Skeletal muscle tissue (tissue), 4 donors: ENCODE data around the gene MAGI2. TPM values are rescaled to one million over a fixed set of nuclear protein-coding genes. Genes with fewer than 3 reads are reported as not detected.

Source experiments
- H3K27ac ChIP-seq: one replicate; pipeline ENCODE4 v1.7.0; 2013; ENCODE audit warnings: mild to moderate bottlenecking, low read depth, low read length, inconsistent platforms
- H3K27me3 ChIP-seq, 3 donors: one replicate each; pipeline ENCODE4 v1.7.0; 2013; ENCODE audit warnings: low read length in 3 of 3; ENCODE audit not compliant: control insufficient read depth in 3 of 3, insufficient read depth in 3 of 3
- H3K36me3 ChIP-seq, 3 donors: one replicate each; pipeline ENCODE4 v1.7.0; 2013; ENCODE audit warnings: low read length in 3 of 3; ENCODE audit not compliant: control insufficient read depth in 3 of 3, insufficient read depth in 3 of 3
- H3K4me1 ChIP-seq, 3 donors: one replicate each; pipeline ENCODE4 v1.7.0; 2013; ENCODE audit warnings: low read length in 3 of 3, mild to moderate bottlenecking in 3 of 3; ENCODE audit not compliant: control insufficient read depth in 3 of 3, insufficient read depth in 3 of 3
- H3K4me3 ChIP-seq, 3 donors: one replicate each; pipeline ENCODE4 v1.7.0; 2013; ENCODE audit warnings: low read length in 3 of 3
- H3K9ac ChIP-seq, 3 donors: one replicate each; pipeline ENCODE4 v1.7.0; 2013; ENCODE audit warnings: low read length in 3 of 3, mild to moderate bottlenecking in 3 of 3, moderate library complexity in 2 of 3, low read depth in 1 of 3
- H3K9me3 ChIP-seq, 3 donors: one replicate each; pipeline ENCODE4 v1.7.0; 2013; ENCODE audit warnings: low read length in 3 of 3; ENCODE audit not compliant: control insufficient read depth in 3 of 3
- total RNA-seq: library from RNA; depleted of rRNA; stranded (reverse); fragments of >200 nt; gene quantifications from one replicate; pipeline ENCODE4 v1.2.3, GENCODE V29; 2014
- donor health status: Osteomylitis.

Gene MAGI2
- total RNA-seq, 1 donor from 2014 or later = 4.2 TPM

- Histone ChIP-seq H3K27ac (no peak overlapping the region), H3K9me3 (no peaks in the 10 kb centered on the region), H3K4me1 (no peaks in the 10 kb centered on the region), H3K36me3 (no peaks in the 10 kb centered on the region), H3K9ac (no peak overlapping the region), H3K27me3 (no peaks in the 10 kb centered on the region), H3K4me3 (no peak overlapping the region)
These were observed 1373.2 kb downstream of the MAGI2 start for GRCh38 chr7:78080241-78080640.

- no peaks in the 10 kb centered on the region for H3K27me3 ChIP-seq
- no peaks in the 10 kb centered on the region for H3K4me1 ChIP-seq
- H3K9me3 ChIP-seq = no peaks in the 10 kb centered on the region
- no peak overlapping the region for H3K9ac ChIP-seq
- H3K27ac ChIP-seq = no peak overlapping the region
- H3K36me3 ChIP-seq = no peaks in the 10 kb centered on the region
- no peak overlapping the region for H3K4me3 ChIP-seq
These were observed 1378.8 kb downstream of the MAGI2 start for GRCh38 chr7:78074713-78075112.

- Histone ChIP-seq H3K36me3 (no peaks in the 10 kb centered on the region), H3K9ac (no peak overlapping the region)
These were observed 1379.7 kb downstream of the MAGI2 start for GRCh38 chr7:78073609-78074382.

GRCh38 chr7:78072201-78072590 is 1381.3 kb downstream of the MAGI2 start:
- H3K27ac ChIP-seq = no peak overlapping the region
- H3K27me3 ChIP-seq = no peaks in the 10 kb centered on the region
- no peak overlapping the region for H3K4me3 ChIP-seq
- H3K9ac ChIP-seq = no peak overlapping the region
- H3K9me3 ChIP-seq = no peaks in the 10 kb centered on the region
- no peaks in the 10 kb centered on the region for H3K4me1 ChIP-seq
- no peaks in the 10 kb centered on the region for H3K36me3 ChIP-seq

More at GRCh38 chr7:78073609-78074382, 1379.7 kb downstream of the MAGI2 start:
- H3K4me3 ChIP-seq = no peak overlapping the region
- H3K27me3 ChIP-seq = no peaks in the 10 kb centered on the region
- H3K27ac ChIP-seq = no peak overlapping the region
- H3K4me1 ChIP-seq = no peaks in the 10 kb centered on the region
- H3K9me3 ChIP-seq = no peaks in the 10 kb centered on the region

GRCh38 chr7:78071491-78072200 is 1381.8 kb downstream of the MAGI2 start:
- Histone ChIP-seq H3K4me1 (no peaks in the 10 kb centered on the region), H3K27ac (no peak overlapping the region), H3K27me3 (no peaks in the 10 kb centered on the region), H3K9me3 (no peaks in the 10 kb centered on the region), H3K9ac (no peak overlapping the region), H3K36me3 (no peaks in the 10 kb centered on the region), H3K4me3 (no peak overlapping the region)

DNA sequence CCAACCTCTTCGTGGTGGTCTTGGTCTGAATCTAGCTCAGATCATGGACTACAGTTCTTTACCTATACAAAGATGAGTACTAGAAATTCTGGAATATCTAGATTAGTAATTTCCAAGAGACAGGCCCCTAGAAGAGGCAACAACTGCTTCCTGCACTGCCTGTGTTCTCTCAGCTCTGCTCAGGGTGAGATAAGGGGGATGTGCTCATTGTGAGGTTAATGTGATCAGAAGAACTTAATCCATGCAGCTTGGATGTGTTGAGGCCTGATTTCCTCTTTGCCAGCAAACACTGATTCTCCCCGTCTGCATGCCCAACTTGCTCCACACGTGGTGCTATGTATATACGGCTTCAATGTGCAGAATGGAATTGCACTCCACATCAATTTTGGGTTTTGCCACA is 1386.9 kb downstream of the MAGI2 start:
- Histone ChIP-seq H3K27me3 (no peaks in the 10 kb centered on the region), H3K36me3 (no peaks in the 10 kb centered on the region), H3K27ac (no peak overlapping the region), H3K4me1 (no peaks in the 10 kb centered on the region), H3K9me3 (no peaks in the 10 kb centered on the region), H3K9ac (no peak overlapping the region), H3K4me3 (no peak overlapping the region)

DNA sequence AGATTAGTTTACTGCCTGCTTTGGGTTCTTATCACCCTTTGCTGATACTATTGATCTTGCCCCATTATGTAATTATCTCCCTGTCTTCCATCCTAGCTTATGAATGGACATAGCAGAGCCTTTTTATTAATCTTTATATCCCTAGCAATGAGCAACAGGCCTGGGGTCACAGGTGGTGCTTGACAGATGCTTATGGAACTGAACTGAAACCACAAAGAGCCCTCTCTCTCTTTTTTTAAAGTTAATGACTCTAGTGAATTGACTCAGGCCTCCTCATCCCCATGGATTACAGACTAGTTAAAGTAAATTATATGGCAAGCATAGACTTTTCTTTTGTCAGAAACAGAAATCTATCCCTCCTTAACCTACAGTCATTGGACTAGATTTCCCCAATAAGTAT is 1389.7 kb downstream of the MAGI2 start:
- no peaks in the 10 kb centered on the region for H3K9me3 ChIP-seq
- H3K9ac ChIP-seq = no peak overlapping the region
- no peaks in the 10 kb centered on the region for H3K27me3 ChIP-seq
- no peak overlapping the region for H3K4me3 ChIP-seq
- no peak overlapping the region for H3K27ac ChIP-seq
- no peaks in the 10 kb centered on the region for H3K36me3 ChIP-seq
- H3K4me1 ChIP-seq = no peaks in the 10 kb centered on the region

DNA sequence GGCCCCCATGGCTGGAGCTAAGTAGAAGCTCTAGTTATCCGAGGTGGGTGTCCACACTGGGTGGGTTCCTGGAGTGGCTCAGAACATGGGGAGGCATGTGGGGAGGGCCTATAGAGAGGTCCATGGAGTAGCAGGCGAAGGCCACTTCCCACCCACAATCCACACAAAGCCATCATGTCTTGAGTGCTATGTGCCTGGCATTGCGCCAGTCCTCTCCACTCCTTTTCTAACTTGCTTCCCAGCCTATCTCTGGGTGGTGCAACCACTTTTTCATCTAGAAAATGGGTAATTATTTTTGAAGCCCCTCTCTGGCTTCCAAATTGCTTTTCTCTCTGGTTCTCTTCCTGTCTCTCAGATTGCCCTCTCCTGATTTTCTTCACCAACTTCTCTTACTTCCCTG is 1391.3 kb downstream of the MAGI2 start:
- Histone ChIP-seq H3K9me3 (no peaks in the 10 kb centered on the region), H3K9ac (no peak overlapping the region), H3K4me1 (no peaks in the 10 kb centered on the region), H3K4me3 (no peak overlapping the region), H3K36me3 (no peaks in the 10 kb centered on the region), H3K27ac (no peak overlapping the region), H3K27me3 (no peaks in the 10 kb centered on the region)

- Histone ChIP-seq H3K36me3 (no peaks in the 10 kb centered on the region), H3K4me1 (no peaks in the 10 kb centered on the region), H3K27ac (no peak overlapping the region), H3K4me3 (no peak overlapping the region), H3K9ac (no peak overlapping the region), H3K9me3 (no peaks in the 10 kb centered on the region), H3K27me3 (no peaks in the 10 kb centered on the region)
These were observed 1395.9 kb downstream of the MAGI2 start for GRCh38 chr7:78057571-78057970.

GRCh38 chr7:78055599-78055998 is 1397.9 kb downstream of the MAGI2 start:
- H3K9me3 ChIP-seq = no peaks in the 10 kb centered on the region
- H3K4me1 ChIP-seq = no peaks in the 10 kb centered on the region
- H3K4me3 ChIP-seq = no peak overlapping the region
- H3K9ac ChIP-seq = no peak overlapping the region
- H3K36me3 ChIP-seq = no peaks in the 10 kb centered on the region
- no peak overlapping the region for H3K27ac ChIP-seq
- H3K27me3 ChIP-seq = no peaks in the 10 kb centered on the region
